ENCODE measurements around the gene CSTA. TPM values are rescaled to one million over a fixed set of nuclear protein-coding genes. Genes with fewer than 3 reads are reported as not detected.

The CSTA gene
- total RNA-seq, 4 donors from 2014 or later, result 0.69 to 95.6 (median 5.3) TPM

- Histone ChIP-seq H3K36me3 (peaks cover 0 to 5% of the 10 kb centered on the region in 2 donors), H3K27me3 (no peaks in the 10 kb centered on the region), H3K9me3 (no peaks in the 10 kb centered on the region), H3K27ac (no peak overlapping the region), H3K4me1 (no peaks in the 10 kb centered on the region), H3K4me3 (no peak overlapping the region)
- no peak for ATAC-seq
- TF ChIP-seq POLR2AphosphoS5 (IDR thresholded peaks at IDR 0.05) (no peak), POLR2A (IDR thresholded peaks at IDR 0.05) (no peak), EP300 (IDR thresholded peaks at IDR 0.05) (no peak), CTCF (IDR thresholded peaks at IDR 0.05) (no peak)
- no CpG with 5 or more reads among the region's 2 CpGs for WGBS, 2 donors (ENCODE audit: low coverage in 1 of 2)
Observed at GRCh38 chr3:122353215-122353614, 28.2 kb downstream of the CSTA start.

- Histone ChIP-seq H3K9me3 (no peaks in the 10 kb centered on the region), H3K4me1 (no peaks in the 10 kb centered on the region), H3K4me3 (no peak overlapping the region), H3K27ac (no peak overlapping the region), H3K36me3 (peaks cover 0 to 12% of the 10 kb centered on the region in 2 donors), H3K27me3 (no peaks in the 10 kb centered on the region)
- no peak for ATAC-seq
- TF ChIP-seq POLR2AphosphoS5 (IDR thresholded peaks at IDR 0.05) (no peak), CTCF (IDR thresholded peaks at IDR 0.05) (no peak), POLR2A (IDR thresholded peaks at IDR 0.05) (no peak), EP300 (IDR thresholded peaks at IDR 0.05) (no peak)
- 92% methylated on average over 1 of the region's 1 CpG; no CpG with 5 or more reads in 1 of the 2 donors for WGBS, 2 donors (ENCODE audit: low coverage in 1 of 2)
Observed at GRCh38 chr3:122353893-122354401, 28.9 kb downstream of the CSTA start.

- no peaks in the 10 kb centered on the region for H3K27me3 ChIP-seq
- no peak overlapping the region for H3K27ac ChIP-seq
- no peak overlapping the region for H3K4me3 ChIP-seq
- no peaks in the 10 kb centered on the region for H3K9me3 ChIP-seq
- TF ChIP-seq POLR2AphosphoS5 (IDR thresholded peaks at IDR 0.05) (no peak), POLR2A (IDR thresholded peaks at IDR 0.05) (no peak), EP300 (IDR thresholded peaks at IDR 0.05) (no peak), CTCF (IDR thresholded peaks at IDR 0.05) (no peak)
- H3K36me3 ChIP-seq, result peaks cover 0 to 18% of the 10 kb centered on the region in 2 donors
- WGBS, 2 donors (ENCODE audit: low coverage in 1 of 2), result 51 to 83% methylated on average over 4 of the region's 4 CpGs
- no peak for ATAC-seq
- no peaks in the 10 kb centered on the region for H3K4me1 ChIP-seq
Observed at GRCh38 chr3:122355612-122356011, 30.6 kb downstream of the CSTA start.

GRCh38 chr3:122356402-122356801 lies 31.4 kb downstream of the CSTA start:
- Histone ChIP-seq H3K27me3 (no peaks in the 10 kb centered on the region), H3K9me3 (no peaks in the 10 kb centered on the region), H3K36me3 (peaks cover 0 to 26% of the 10 kb centered on the region in 2 donors), H3K27ac (no peak overlapping the region), H3K4me3 (no peak overlapping the region), H3K4me1 (no peaks in the 10 kb centered on the region)
- 36 to 65% methylated on average over 1 to 4 of the region's 4 CpGs for WGBS, 2 donors (ENCODE audit: low coverage in 1 of 2)
- TF ChIP-seq POLR2A (IDR thresholded peaks at IDR 0.05) (no peak), POLR2AphosphoS5 (IDR thresholded peaks at IDR 0.05) (no peak), EP300 (IDR thresholded peaks at IDR 0.05) (no peak), CTCF (IDR thresholded peaks at IDR 0.05) (peak in 2 of 4 experiments; percentile 23 to 29)
- no peak for ATAC-seq

Measured in gastroesophageal sphincter (tissue), 4 donors.